Hepatocyte (in vitro differentiated cells): ENCODE results near the gene ZNF644.

ENCODE experiments used
- CTCF ChIP-seq: fragments of 200-600 bp; sonication (generic); IDR thresholded peaks from 2 replicates; pipeline ENCODE4 v1.5.1; 2016; ENCODE audit warnings: antibody characterized with exemption, mild to moderate bottlenecking; ENCODE audit not compliant: poor library complexity
- EZH2phosphoT487 ChIP-seq: fragments of 200-600 bp; sonication (generic); IDR thresholded peaks from one replicate; pipeline ENCODE4 v1.6.1; 2018; ENCODE audit warnings: antibody characterized with exemption, mild to moderate bottlenecking, low read depth, moderate library complexity; ENCODE audit not compliant: unreplicated experiment, severe bottlenecking

DNA sequence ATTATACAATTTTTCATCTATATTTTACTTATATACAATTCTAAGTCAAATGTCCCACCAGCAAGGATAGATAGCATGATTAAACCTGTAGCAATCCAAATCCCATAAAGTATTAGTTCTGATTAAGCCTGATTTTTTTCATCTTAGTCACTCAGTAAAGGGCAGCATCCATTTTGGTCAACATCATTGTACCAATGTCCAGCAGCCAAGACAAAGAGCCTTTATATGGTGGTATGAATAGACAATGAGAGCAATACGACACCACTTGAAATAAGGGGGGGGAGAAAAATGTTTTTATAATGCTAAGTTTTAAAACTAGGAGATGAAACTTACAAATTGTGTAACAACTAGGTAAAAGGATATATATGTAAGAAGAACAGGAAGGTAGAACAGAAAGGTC, 7.4 kb downstream of the ZNF644 start:
- TF ChIP-seq EZH2phosphoT487 = no peak
- no peak for TF ChIP-seq CTCF
